Common myeloid progenitor, CD34-positive (primary cell): ENCODE measurements around the gene CWC25.

Experiments
- CTCF ChIA-PET: fragments of 350-600 bp; sonication (Branson Sonifier 250); formaldehyde crosslinking; loops from one replicate; lab custom pipeline; 2021; ENCODE audit warnings: antibody characterized with exemption; lab: Charles Lee
- POLR2A ChIA-PET: fragments of 350-600 bp; sonication (Branson Sonifier 250); formaldehyde crosslinking; loops from one replicate; lab custom pipeline; 2021; ENCODE audit warnings: antibody characterized with exemption; lab: Charles Lee
- DNase-seq, 3 donors: peaks; one replicate each; pipeline versions ENCODE4 v3.0.0 to v3.0.0-alpha.2; 2013
- H3K27ac ChIP-seq, 2 experiments: 1 replicate in 1 of 2; 2 replicates in 1 of 2; pipeline ENCODE4 v1.7.0; 2013; ENCODE audit warnings: inconsistent platforms in 2 of 2, low read length in 2 of 2, mild to moderate bottlenecking in 2 of 2, low read depth in 1 of 2, moderate library complexity in 1 of 2; ENCODE audit not compliant: severe bottlenecking in 2 of 2, insufficient read depth in 1 of 2, poor library complexity in 1 of 2
- H3K27me3 ChIP-seq, 5 experiments: replicated peaks in 2 of 5; 1 replicate in 3 of 5; 2 replicates in 2 of 5; pipeline versions ENCODE4 v1.6.1 to v1.7.0; 2013; ENCODE audit warnings: low read length in 4 of 5, mild to moderate bottlenecking in 2 of 5, moderate library complexity in 2 of 5, inconsistent platforms in 1 of 5; ENCODE audit not compliant: insufficient read depth in 5 of 5, control insufficient read depth in 4 of 5
- H3K36me3 ChIP-seq, 4 experiments: 1 replicate in 2 of 4; 2 replicates in 2 of 4; pipeline versions ENCODE4 v1.6.1 to v1.7.0; 2013; ENCODE audit warnings: low read length in 3 of 4, control low read depth in 1 of 4, mild to moderate bottlenecking in 1 of 4; ENCODE audit not compliant: control insufficient read depth in 4 of 4, insufficient read depth in 4 of 4
- H3K4me1 ChIP-seq, 4 experiments: 1 replicate in 3 of 4; 2 replicates in 1 of 4; pipeline versions ENCODE4 v1.6.1 to v1.7.1; 2013; ENCODE audit warnings: low read length in 3 of 4, mild to moderate bottlenecking in 3 of 4, control low read depth in 1 of 4, inconsistent platforms in 1 of 4, moderate library complexity in 1 of 4; ENCODE audit not compliant: control insufficient read depth in 4 of 4, insufficient read depth in 4 of 4; ENCODE audit errors: control extremely low read depth in 1 of 4
- H3K4me3 ChIP-seq, 7 experiments: 1 replicate in 4 of 7; 2 replicates in 3 of 7; pipeline versions ENCODE4 v1.5.1 to v1.7.0; 2013; ENCODE audit warnings: mild to moderate bottlenecking in 7 of 7, low read length in 6 of 7, moderate library complexity in 6 of 7, inconsistent platforms in 2 of 7, low read depth in 2 of 7, control low read depth in 1 of 7; ENCODE audit not compliant: insufficient read depth in 4 of 7, control insufficient read depth in 1 of 7; ENCODE audit errors: extremely low read depth in 1 of 7
- H3K9me3 ChIP-seq, 5 experiments: 1 replicate in 4 of 5; 2 replicates in 1 of 5; pipeline versions ENCODE4 v1.6.1 to v1.7.1; 2013; ENCODE audit warnings: low read length in 4 of 5, mild to moderate bottlenecking in 2 of 5, inconsistent platforms in 1 of 5, low read depth in 1 of 5, moderate library complexity in 1 of 5; ENCODE audit not compliant: control insufficient read depth in 4 of 5, insufficient read depth in 2 of 5; ENCODE audit errors: control extremely low read depth in 1 of 5
- WGBS: methylation state at CpG from one replicate; pipeline ENCODE4 v1.1.5; 2013; ENCODE audit not compliant: insufficient coverage; 5-methylcytosine and 5-hydroxymethylcytosine counted together

CWC25 gene

DNA sequence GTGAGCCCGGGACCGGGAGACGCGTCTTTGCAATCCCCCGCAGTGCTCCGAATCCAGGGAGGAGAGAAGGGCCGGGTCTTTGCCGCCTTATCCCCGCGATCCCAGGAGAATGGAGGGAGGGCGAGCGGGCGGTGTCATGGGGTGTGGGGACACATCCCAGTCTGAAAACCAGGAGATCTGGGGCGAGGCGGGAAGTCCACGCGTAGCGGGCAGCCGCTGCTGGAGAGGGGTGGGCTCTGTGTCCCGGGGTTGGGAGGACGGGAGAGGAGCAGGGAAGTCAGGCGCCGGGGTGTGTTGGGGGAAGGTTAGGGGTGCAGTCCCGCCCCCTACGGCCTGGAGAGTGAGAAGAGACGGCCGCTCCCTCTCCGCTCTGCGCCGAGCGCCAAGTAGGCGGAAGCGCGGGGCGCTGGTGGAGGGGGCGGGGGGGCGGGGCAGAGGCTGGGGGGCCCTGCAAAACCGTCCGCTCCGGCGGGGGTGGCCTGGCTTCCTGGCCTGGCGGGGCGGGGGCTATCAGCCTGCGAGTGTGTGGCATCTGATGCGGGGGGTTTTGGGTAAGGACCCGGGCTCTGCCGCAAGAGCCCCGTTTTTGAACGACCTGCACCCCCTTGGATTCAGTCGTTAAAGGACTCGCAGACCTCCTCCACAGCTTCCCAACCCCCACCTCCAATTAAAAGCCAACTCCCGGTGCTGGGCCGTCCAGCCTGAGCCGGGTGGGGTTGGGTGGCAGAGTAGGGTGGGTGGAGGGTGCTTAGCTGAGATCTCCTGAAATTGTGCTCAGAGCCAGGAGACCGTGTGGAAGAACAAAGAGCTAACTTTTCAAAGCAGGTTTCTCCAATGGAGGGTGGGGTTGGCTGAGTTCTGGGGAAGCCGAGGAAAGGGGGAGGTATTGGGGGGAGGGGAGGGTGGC is 45.4 kb upstream of the CWC25 start:
- DNase-seq, result peak in 2 of 3 donors; percentile 68 to 72
- Histone ChIP-seq H3K4me1 (peaks cover 8 to 64% (median 45%) of the 10 kb centered on the region in 4 experiments), H3K9me3 (no peaks in the 10 kb centered on the region), H3K27ac (peak overlapping the region; percentile 20 to 87), H3K4me3 (peak overlapping the region; percentile 88 to 99 (median 96)), H3K27me3 (no peaks in the 10 kb centered on the region), H3K36me3 (peaks cover 0 to 10% (median 2%) of the 10 kb centered on the region in 4 experiments)
- 0% methylated on average over 20 of the region's 56 CpGs for WGBS
- CTCF ChIA-PET, result interaction anchor here (0.6 to 1.9 kb wide), 12 partner anchors 11 to 236 kb away, joined by 3 to 14 read pairs (median 4); partner anchors contain the start of gene LASP1NB
- POLR2A ChIA-PET, result interaction anchor here (1.0 to 4.1 kb wide), 4 partner anchors 17 to 31 kb away, joined by 4 to 22 read pairs (median 8); partner anchors contain the start of gene RPL23

DNA sequence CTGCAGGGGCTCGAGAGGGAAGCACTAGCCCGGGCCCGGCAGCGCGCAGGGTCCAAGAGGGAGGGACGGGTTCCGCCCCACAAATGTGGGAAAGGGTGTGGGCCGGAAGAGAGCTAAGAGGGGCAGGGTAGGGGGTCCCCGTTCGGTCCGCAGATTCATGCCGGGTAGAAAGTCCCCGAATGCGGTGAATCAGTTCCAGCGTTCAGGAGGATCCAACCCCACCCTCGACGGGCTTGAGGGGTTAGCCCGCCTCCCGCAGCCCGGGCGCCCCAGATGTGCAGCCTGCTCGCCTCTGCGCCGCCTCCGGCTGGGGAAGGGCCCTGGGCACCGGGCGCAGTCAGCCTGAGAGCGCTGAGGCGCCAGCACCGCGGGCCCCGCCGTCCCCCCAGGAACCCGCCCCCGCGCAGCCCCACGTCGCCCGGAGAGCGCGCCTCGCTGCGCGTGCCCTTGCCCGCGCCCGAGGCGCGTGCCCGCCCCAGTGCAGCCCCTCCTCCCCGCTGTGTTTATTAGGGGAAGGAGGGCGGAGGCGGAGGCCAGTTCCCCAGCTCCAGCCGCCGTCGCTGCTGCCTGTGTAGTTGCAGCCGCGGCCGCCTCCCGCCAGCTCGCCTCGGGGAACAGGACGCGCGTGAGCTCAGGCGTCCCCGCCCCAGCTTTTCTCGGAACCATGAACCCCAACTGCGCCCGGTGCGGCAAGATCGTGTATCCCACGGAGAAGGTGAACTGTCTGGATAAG is 44.6 kb upstream of the CWC25 start, which contains the start of gene LASP1:
LASP1 (plus strand) TSS at position 533 of the 733 bp plus-strand sequence; CDS start at position 665, 132 bp downstream.
- peak; percentile 89 to 94 (median 91) for DNase-seq
- under 1% methylated on average over 69 of the region's 73 CpGs for WGBS
- ChIA-PET CTCF (interaction anchor here (0.6 to 1.5 kb wide), 8 partner anchors 12 to 284 kb away, joined by 3 to 5 read pairs (median 3); partner anchors contain the start of gene RPL23), POLR2A (interaction anchor here (0.7 to 4.1 kb wide), 8 partner anchors 15 to 703 kb away, joined by 3 to 22 read pairs (median 4); partner anchors contain the start of gene RPL23)
- Histone ChIP-seq H3K4me1 (peaks cover 8 to 56% (median 43%) of the 10 kb centered on the region in 4 experiments), H3K9me3 (no peaks in the 10 kb centered on the region), H3K27me3 (no peaks in the 10 kb centered on the region), H3K36me3 (peaks cover 0 to 9% (median 2%) of the 10 kb centered on the region in 4 experiments), H3K4me3 (peak within 1 kb of the TSS; percentile 88 to 99 (median 96)), H3K27ac (peak within 1 kb of the TSS; percentile 20 to 87)

DNA sequence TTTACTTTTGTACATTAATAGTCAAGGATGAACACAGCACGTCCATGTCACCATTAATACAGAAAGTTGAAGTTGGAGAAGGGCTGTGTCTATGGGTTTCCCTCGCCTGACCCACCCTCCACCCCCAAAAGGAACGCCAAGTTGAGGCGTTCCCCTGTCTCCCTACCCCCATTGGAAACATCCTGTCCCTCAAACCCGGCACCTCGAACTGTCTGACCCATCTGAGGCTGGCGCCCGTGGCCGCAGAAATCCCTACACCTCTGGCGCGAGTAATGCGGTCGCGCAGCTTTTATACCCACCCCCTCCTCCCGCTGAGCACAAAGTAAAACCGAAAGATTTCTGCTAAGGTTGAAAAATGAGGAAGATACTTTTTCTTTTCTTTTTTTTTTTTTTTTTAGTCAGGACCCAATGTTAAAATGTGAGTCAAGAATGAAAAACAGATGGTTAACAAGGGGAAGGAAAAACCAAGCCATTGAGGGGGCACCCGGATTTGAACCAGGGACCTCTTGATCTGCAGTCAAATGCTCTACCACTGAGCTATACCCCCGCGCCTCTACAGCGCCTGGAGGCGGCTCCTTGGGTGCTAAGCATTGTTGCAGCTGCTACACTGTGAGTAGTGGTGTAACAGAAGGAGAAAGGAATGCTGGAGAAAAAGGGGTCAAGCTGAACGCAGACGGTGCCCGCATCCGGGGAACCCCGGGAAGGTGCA is 43.9 kb upstream of the CWC25 start:
- POLR2A ChIA-PET, result interaction anchor here (0.7 to 4.1 kb wide), 11 partner anchors 15 to 704 kb away, joined by 3 to 22 read pairs (median 4); partner anchors contain the start of gene RPL23
- 0% methylated on average over 16 of the region's 26 CpGs for WGBS
- peak; percentile 88 to 95 (median 94) for DNase-seq
- Histone ChIP-seq H3K27me3 (no peaks in the 10 kb centered on the region), H3K27ac (peak overlapping the region in 1 of 2 experiments; percentile 87), H3K9me3 (no peaks in the 10 kb centered on the region), H3K4me3 (peak overlapping the region; percentile 88 to 99 (median 96)), H3K36me3 (peaks cover 0 to 9% (median 2%) of the 10 kb centered on the region in 4 experiments), H3K4me1 (peaks cover 8 to 49% (median 37%) of the 10 kb centered on the region in 4 experiments)
- CTCF ChIA-PET, result interaction anchor here (0.6 to 1.5 kb wide), 9 partner anchors 12 to 305 kb away, joined by 3 to 6 read pairs (median 4); partner anchors contain the start of gene RPL23

DNA sequence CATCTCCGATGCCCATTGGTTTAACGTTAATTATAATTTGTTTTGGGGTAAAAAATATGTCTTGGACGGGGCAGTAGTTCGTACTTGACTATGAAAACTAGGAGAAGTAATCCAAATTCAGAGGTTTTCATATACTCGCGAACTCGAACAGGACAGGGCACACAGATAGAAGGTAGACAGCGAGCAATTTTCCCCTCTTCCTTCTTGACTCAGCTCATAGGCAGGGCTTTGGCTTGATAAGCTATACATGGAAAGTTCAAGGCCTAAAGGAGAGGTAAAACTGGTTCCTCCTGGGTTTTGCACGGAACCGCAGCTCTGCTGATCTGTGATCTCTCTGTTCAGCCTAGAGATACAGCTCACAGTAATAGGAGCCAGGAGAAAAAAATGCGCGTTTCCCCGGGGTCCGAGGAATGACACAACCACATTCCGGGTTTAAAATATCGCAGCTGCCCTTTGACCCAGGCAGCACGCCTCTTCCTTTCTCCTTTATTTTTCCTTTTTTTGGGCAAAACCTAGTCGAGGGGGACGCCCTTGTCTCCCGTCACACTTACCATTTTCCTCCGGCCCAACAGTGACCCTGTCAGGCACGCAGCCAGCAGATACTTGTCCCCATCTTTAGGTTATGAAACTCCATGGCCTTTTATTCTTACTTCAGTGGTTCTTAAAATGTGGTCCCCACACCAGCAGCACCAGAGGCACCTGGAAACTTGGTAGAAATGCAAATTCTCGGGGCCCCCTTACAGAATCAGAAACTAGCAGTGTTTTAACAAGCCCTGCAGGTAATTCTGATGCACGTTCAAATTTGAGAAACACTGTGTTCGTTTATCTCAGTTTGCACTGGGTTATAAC is 43.1 kb upstream of the CWC25 start:
- Histone ChIP-seq H3K27ac (peak overlapping the region; percentile 46 to 87), H3K4me3 (peak overlapping the region; percentile 50 to 99 (median 96)), H3K9me3 (no peaks in the 10 kb centered on the region), H3K36me3 (peaks cover 0 to 2% (median under 1%) of the 10 kb centered on the region in 4 experiments), H3K4me1 (peaks cover 8 to 42% (median 33%) of the 10 kb centered on the region in 4 experiments), H3K27me3 (no peaks in the 10 kb centered on the region)
- DNase-seq, result peak in 2 of 3 donors; percentile 42 to 49
- CTCF ChIA-PET, result interaction anchor here (1.0 to 1.4 kb wide), 4 partner anchors 12 to 306 kb away, joined by 3 to 6 read pairs (median 4); no protein-coding TSS in a partner anchor
- POLR2A ChIA-PET, result interaction anchor here (0.7 to 4.1 kb wide), 8 partner anchors 14 to 285 kb away, joined by 3 to 22 read pairs (median 3); partner anchors contain the start of gene RPL23
- 5% methylated on average over 23 of the region's 25 CpGs for WGBS

DNA sequence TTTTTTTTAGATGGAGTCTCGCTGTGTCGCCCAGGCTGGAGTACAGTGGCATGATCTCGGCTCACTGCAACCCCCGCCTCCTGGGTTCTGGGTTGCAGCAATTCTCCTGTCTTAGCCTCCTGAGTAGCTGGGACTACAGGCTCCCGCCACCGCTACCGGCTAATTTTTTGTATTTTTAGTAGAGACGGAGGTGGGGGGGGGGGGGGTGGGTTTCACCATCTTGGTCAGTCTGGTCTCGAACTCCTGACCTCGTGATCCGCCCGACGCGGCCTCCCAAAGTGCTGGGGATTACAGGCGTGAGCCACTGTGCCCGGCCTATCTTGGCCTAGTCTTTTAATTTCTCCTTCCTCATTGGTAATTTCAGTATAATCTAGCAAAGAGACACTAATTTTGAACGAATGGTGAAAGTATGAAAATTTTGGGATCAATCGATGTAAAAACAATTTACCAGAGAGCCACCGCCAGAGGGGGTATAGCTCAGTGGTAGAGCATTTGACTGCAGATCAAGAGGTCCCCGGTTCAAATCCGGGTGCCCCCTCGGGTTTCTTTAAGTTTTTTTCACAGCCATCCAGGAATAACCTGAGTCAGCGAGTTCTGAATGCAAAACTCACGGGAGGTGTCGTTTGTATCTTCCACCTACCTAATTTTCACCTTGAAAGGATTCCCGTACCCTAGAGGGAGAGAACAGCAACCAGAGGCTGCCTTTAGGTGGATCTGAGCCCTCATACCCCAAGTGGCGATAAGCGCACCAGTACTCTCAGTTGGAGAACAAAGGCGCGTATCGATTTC is 42.3 kb upstream of the CWC25 start:
- H3K36me3 ChIP-seq, result no peaks in the 10 kb centered on the region
- CTCF ChIA-PET, result interaction anchor here (1.0 to 1.4 kb wide), 5 partner anchors 11 to 307 kb away, joined by 3 to 6 read pairs (median 4); no protein-coding TSS in a partner anchor
- H3K27ac ChIP-seq, result peak overlapping the region in 1 of 2 experiments; percentile 46
- H3K9me3 ChIP-seq, result no peaks in the 10 kb centered on the region
- POLR2A ChIA-PET, result interaction anchor here (0.9 to 4.1 kb wide), 4 partner anchors 13 to 68 kb away, joined by 3 to 22 read pairs (median 3); partner anchors contain the start of gene RPL23
- H3K4me3 ChIP-seq, result peak overlapping the region; percentile 50 to 99 (median 96)
- DNase-seq, result peak; percentile 69 to 85 (median 84)
- H3K27me3 ChIP-seq, result no peaks in the 10 kb centered on the region
- whole genome bisulfite sequencing, result 4% methylated on average over 12 of the region's 31 CpGs
- H3K4me1 ChIP-seq, result peaks cover 8 to 34% (median 26%) of the 10 kb centered on the region in 4 experiments
